Gastroesophageal sphincter (tissue), 4 donors: ENCODE data around the gene METTL24. TPM values are rescaled to one million over a fixed set of nuclear protein-coding genes. Genes with fewer than 3 reads are reported as not detected.
"Not testable (repeated sequence)": the region's sequence is repeated elsewhere in the genome, so short reads cannot be mapped to it uniquely, and the experiment has no call there.

Experiments
- ATAC-seq: fragments of 150-250 bp; one replicate; pipeline ENCODE4 v1.9.1; 2016; ENCODE audit warnings: mild to moderate bottlenecking, moderate library complexity
- H3K27ac ChIP-seq, 4 donors: fragments of 200-600 bp; sonication (generic) in 3 of 4; 1 replicate in 3 of 4; 2 replicates in 1 of 4; pipeline ENCODE4 v1.5.1; 2016 to 2019
- H3K27me3 ChIP-seq: fragments of 200-600 bp; sonication (generic); one replicate; pipeline ENCODE4 v1.5.1; 2019
- H3K36me3 ChIP-seq, 2 donors: fragments of 200-600 bp; sonication (generic); one replicate each; pipeline ENCODE4 v1.5.1; 2019; ENCODE audit warnings: control low read depth in 1 of 2
- H3K4me1 ChIP-seq, 3 donors: fragments of 200-600 bp; sonication (generic); 1 replicate in 2 of 3; 2 replicates in 1 of 3; pipeline ENCODE4 v1.5.1; 2016 to 2019; ENCODE audit warnings: control low read depth in 2 of 3
- H3K4me3 ChIP-seq, 2 donors: fragments of 200-600 bp; sonication (generic); one replicate each; pipeline ENCODE4 v1.5.1; 2019; ENCODE audit warnings: mild to moderate bottlenecking in 1 of 2, moderate library complexity in 1 of 2
- H3K9me3 ChIP-seq, 3 donors: fragments of 200-600 bp; sonication (generic); one replicate each; pipeline ENCODE4 v1.5.1; 2017 to 2019; ENCODE audit warnings: control low read depth in 2 of 3
- EP300 ChIP-seq: sonication (generic); formaldehyde crosslinking; IDR thresholded peaks from one replicate; pipeline ENCODE4 v1.6.1; 2017; ENCODE audit warnings: antibody characterized with exemption, mild to moderate bottlenecking
- POLR2A ChIP-seq, 2 donors: fragments of 450-650 bp; IDR thresholded peaks; one replicate each; pipeline ENCODE4 v1.6.1; 2017; ENCODE audit warnings: antibody characterized with exemption in 2 of 2, mild to moderate bottlenecking in 2 of 2, moderate library complexity in 1 of 2
- POLR2AphosphoS5 ChIP-seq: sonication (generic); formaldehyde crosslinking; IDR thresholded peaks from one replicate; pipeline ENCODE4 v1.6.1; 2017; ENCODE audit warnings: antibody characterized with exemption
- WGBS, 2 donors: methylation state at CpG; one replicate each; pipeline ENCODE4 v1.1.5; 2018; ENCODE audit warnings: low coverage in 1 of 2; 5-methylcytosine and 5-hydroxymethylcytosine counted together
- total RNA-seq, 4 donors: library from RNA; depleted of rRNA; stranded (reverse); fragments of >200 nt; gene quantifications; one replicate each; pipeline ENCODE4 v1.1.0, GENCODE V29; 2016
- TF ChIP-seq, protein P1 (sequence below), 4 experiments: fragments of 200-600 bp in 2 of 4; fragments of 450-650 bp in 2 of 4; sonication (generic) in 1 of 4; IDR thresholded peaks; one replicate each; pipeline ENCODE4 v1.5.1; 2017 to 2019; ENCODE audit warnings: antibody characterized with exemption in 4 of 4, mild to moderate bottlenecking in 2 of 4, moderate library complexity in 2 of 4

METTL24 gene
- total RNA-seq, 4 donors from 2014 or later: 18.6 to 33.6 (median 24.4) TPM

- H3K27ac ChIP-seq: no peak overlapping the region
- H3K36me3 ChIP-seq: peaks cover 0 to 4% of the 10 kb centered on the region in 2 donors
- 47 to 59% methylated on average over 7 of the region's 7 CpGs for WGBS, 2 donors
- no peak for ATAC-seq
- no peaks in the 10 kb centered on the region for H3K27me3 ChIP-seq
- H3K4me3 ChIP-seq: no peak overlapping the region
- H3K9me3 ChIP-seq: no peaks in the 10 kb centered on the region
- TF ChIP-seq POLR2A (IDR thresholded peaks at IDR 0.05) (no peak), EP300 (no peak), POLR2AphosphoS5 (no peak)
- TF ChIP-seq, protein P1, sequence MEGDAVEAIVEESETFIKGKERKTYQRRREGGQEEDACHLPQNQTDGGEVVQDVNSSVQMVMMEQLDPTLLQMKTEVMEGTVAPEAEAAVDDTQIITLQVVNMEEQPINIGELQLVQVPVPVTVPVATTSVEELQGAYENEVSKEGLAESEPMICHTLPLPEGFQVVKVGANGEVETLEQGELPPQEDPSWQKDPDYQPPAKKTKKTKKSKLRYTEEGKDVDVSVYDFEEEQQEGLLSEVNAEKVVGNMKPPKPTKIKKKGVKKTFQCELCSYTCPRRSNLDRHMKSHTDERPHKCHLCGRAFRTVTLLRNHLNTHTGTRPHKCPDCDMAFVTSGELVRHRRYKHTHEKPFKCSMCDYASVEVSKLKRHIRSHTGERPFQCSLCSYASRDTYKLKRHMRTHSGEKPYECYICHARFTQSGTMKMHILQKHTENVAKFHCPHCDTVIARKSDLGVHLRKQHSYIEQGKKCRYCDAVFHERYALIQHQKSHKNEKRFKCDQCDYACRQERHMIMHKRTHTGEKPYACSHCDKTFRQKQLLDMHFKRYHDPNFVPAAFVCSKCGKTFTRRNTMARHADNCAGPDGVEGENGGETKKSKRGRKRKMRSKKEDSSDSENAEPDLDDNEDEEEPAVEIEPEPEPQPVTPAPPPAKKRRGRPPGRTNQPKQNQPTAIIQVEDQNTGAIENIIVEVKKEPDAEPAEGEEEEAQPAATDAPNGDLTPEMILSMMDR (IDR thresholded peaks at IDR 0.05): no peak
- peaks cover 0 to 13% (median 0%) of the 10 kb centered on the region in 3 donors for H3K4me1 ChIP-seq
These were observed 81.0 kb downstream of the METTL24 start for GRCh38 chr6:110277100-110277665.

DNA sequence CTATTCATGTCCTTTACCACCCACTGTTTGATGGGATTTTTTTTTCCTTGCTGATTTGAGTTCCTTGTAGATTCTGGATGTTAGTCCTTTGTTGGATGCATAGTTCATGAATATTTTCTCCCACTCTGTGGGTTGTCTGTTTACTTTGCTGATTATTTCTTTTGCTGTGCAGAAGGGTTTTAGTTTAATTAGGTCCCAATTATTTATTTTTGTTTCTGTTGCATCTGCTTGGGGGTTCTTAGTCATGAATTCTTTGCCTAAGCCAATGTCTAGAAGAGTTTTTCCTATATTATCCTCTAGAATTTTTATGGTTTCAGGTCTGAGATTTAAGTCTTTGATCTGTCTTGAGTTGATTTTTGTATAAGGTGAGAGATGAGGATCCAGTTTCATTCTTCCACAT lies 85.4 kb downstream of the METTL24 start:
- H3K4me1 ChIP-seq, ATAC-seq, H3K36me3 ChIP-seq, H3K27me3 ChIP-seq, H3K27ac ChIP-seq, H3K9me3 ChIP-seq, H3K4me3 ChIP-seq: not testable (repeated sequence)

GRCh38 chr6:110271732-110272022 lies 86.5 kb downstream of the METTL24 start:
- Histone ChIP-seq H3K4me1 (no peaks in the 10 kb centered on the region), H3K9me3 (no peaks in the 10 kb centered on the region), H3K27ac (no peak overlapping the region), H3K4me3 (no peak overlapping the region), H3K27me3 (no peaks in the 10 kb centered on the region), H3K36me3 (peaks cover 0 to 9% of the 10 kb centered on the region in 2 donors)
- ATAC-seq: no peak
- WGBS, 2 donors: 84 to 90% methylated on average over 1 of the region's 1 CpG
- TF ChIP-seq EP300 (no peak), POLR2AphosphoS5 (no peak), POLR2A (IDR thresholded peaks at IDR 0.05) (no peak)
- TF ChIP-seq, protein P1 (IDR thresholded peaks at IDR 0.05): no peak

- H3K4me3 ChIP-seq: no peak overlapping the region
- ATAC-seq: no peak
- H3K36me3 ChIP-seq: peaks cover 0 to 15% of the 10 kb centered on the region in 2 donors
- no peaks in the 10 kb centered on the region for H3K4me1 ChIP-seq
- no peak overlapping the region for H3K27ac ChIP-seq
- no peak for TF ChIP-seq POLR2A (IDR thresholded peaks at IDR 0.05)
- no peak for TF ChIP-seq EP300
- TF ChIP-seq POLR2AphosphoS5: no peak
- TF ChIP-seq, protein P1 (IDR thresholded peaks at IDR 0.05): no peak
- no peaks in the 10 kb centered on the region for H3K27me3 ChIP-seq
- H3K9me3 ChIP-seq: no peaks in the 10 kb centered on the region
- WGBS, 2 donors: 75 to 92% methylated on average over 2 to 4 of the region's 4 CpGs
These were observed 88.0 kb downstream of the METTL24 start for GRCh38 chr6:110270165-110270564.

GRCh38 chr6:110269623-110270022 lies 88.5 kb downstream of the METTL24 start:
- ATAC-seq: no peak
- 86% methylated on average over 2 of the region's 2 CpGs for WGBS, 2 donors
- Histone ChIP-seq H3K9me3 (no peaks in the 10 kb centered on the region), H3K27ac (no peak overlapping the region), H3K27me3 (no peaks in the 10 kb centered on the region), H3K4me3 (no peak overlapping the region), H3K36me3 (peaks cover 0 to 15% of the 10 kb centered on the region in 2 donors), H3K4me1 (no peaks in the 10 kb centered on the region)
- TF ChIP-seq EP300: no peak

- H3K27me3 ChIP-seq: no peaks in the 10 kb centered on the region
- ATAC-seq: no peak
These were observed 91.2 kb downstream of the METTL24 start for GRCh38 chr6:110266996-110267395.

More at GRCh38 chr6:110266996-110267395, 91.2 kb downstream of the METTL24 start:
- Histone ChIP-seq H3K36me3 (peaks cover 0 to 15% of the 10 kb centered on the region in 2 donors), H3K27ac (no peak overlapping the region), H3K9me3 (no peaks in the 10 kb centered on the region), H3K4me3 (no peak overlapping the region), H3K4me1 (no peaks in the 10 kb centered on the region)
- TF ChIP-seq EP300: no peak
- no peak for TF ChIP-seq POLR2AphosphoS5
- TF ChIP-seq POLR2A (IDR thresholded peaks at IDR 0.05): no peak
- TF ChIP-seq, protein P1 (IDR thresholded peaks at IDR 0.05): no peak
